Heart left ventricle (tissue), 16 donors: Measurements from ENCODE around the gene PRKCA. TPM values are rescaled to one million over a fixed set of nuclear protein-coding genes. Genes with fewer than 3 reads are reported as not detected.

Experiments
- ATAC-seq, 4 donors: fragments of 200-7000 bp; cut with Tn5 transposase; one replicate each; pipeline ENCODE4 v1.9.1; 2020 to 2022; ENCODE audit warnings: moderate library complexity in 4 of 4, mild to moderate bottlenecking in 3 of 4, moderate number of reproducible peaks in 1 of 4
- DNase-seq, 5 donors: peaks; one replicate each; pipeline ENCODE4 v3.0.0-alpha.2; 2020
- H3K27ac ChIP-seq, 12 donors: fragments of 200-600 bp; sonication (generic) in 4 of 12; one replicate each; pipeline versions ENCODE4 v1.5.0 to v1.8.0; 2016 to 2022; ENCODE audit warnings: mild to moderate bottlenecking in 2 of 12
- H3K27me3 ChIP-seq, 9 donors: fragments of 200-600 bp; sonication (generic) in 2 of 9; one replicate each; pipeline versions ENCODE4 v1.5.1 to v1.8.0; 2016 to 2022; ENCODE audit warnings: mild to moderate bottlenecking in 3 of 9
- H3K36me3 ChIP-seq, 9 donors: fragments of 200-600 bp; sonication (generic) in 2 of 9; one replicate each; pipeline versions ENCODE4 v1.5.0 to v1.8.0; 2018 to 2022; ENCODE audit warnings: mild to moderate bottlenecking in 2 of 9
- H3K4me1 ChIP-seq, 12 donors: fragments of 200-600 bp; sonication (generic) in 4 of 12; one replicate each; pipeline versions ENCODE4 v1.5.0 to v1.8.0; 2016 to 2022; ENCODE audit warnings: mild to moderate bottlenecking in 3 of 12
- H3K4me3 ChIP-seq, 12 donors: fragments of 200-600 bp; sonication (generic) in 4 of 12; one replicate each; pipeline versions ENCODE4 v1.5.0 to v1.8.0; 2017 to 2022; ENCODE audit warnings: mild to moderate bottlenecking in 9 of 12, moderate library complexity in 4 of 12
- H3K9me3 ChIP-seq, 12 donors: fragments of 200-600 bp; sonication (generic) in 4 of 12; one replicate each; pipeline versions ENCODE4 v1.5.0 to v1.8.0; 2016 to 2022; ENCODE audit warnings: mild to moderate bottlenecking in 1 of 12
- POLR2A ChIP-seq, 2 donors: fragments of 450-650 bp; IDR thresholded peaks; one replicate each; pipeline ENCODE4 v1.6.1; 2017; ENCODE audit warnings: antibody characterized with exemption in 2 of 2, mild to moderate bottlenecking in 2 of 2, moderate library complexity in 2 of 2
- WGBS, 4 donors: extraction: QIAGEN DNeasy Blood & Tissue Kit in 2 of 4; methylation state at CpG; one replicate each; pipeline versions ENCODE4 v1.1.5 to v1.1.7; 2013 to 2018; 5-methylcytosine and 5-hydroxymethylcytosine counted together
- intact Hi-C, 10 donors: fragments of 100-400 bp; cut with DNase I; formaldehyde crosslinking; loops; one replicate each; pipeline versions ENCODE4 v1.11.1 to v1.14.2; 2022
- polyA plus RNA-seq, 2 donors: library from polyadenylated mRNA; stranded (reverse); fragments of 200-250 nt; gene quantifications; one replicate each; pipeline ENCODE4 v1.2.3, GENCODE V29; 2013
- total RNA-seq, 9 donors: library from RNA; depleted of rRNA in 2 of 9; stranded (reverse); fragments of >200 nt in 2 of 9; fragmentation: NEBNext Ultra II Directional in 3 of 9; extraction: Animal tissue kit (Norgen Biotek cat#: 25700) in 3 of 9; gene quantifications; one replicate each; pipeline versions ENCODE4 v1.1.0 to v1.2.4, GENCODE V29; 2016 to 2023
- TF ChIP-seq, protein P1 (sequence below), 12 donors: fragments of 200-600 bp; sonication (generic) in 4 of 12; IDR thresholded peaks; one replicate each; pipeline versions ENCODE4 v1.5.0 to v1.8.0; 2018 to 2022; ENCODE audit warnings: antibody characterized with exemption in 12 of 12, mild to moderate bottlenecking in 5 of 12
- donor health status: ischemic (EF 13 %, LVEDD 7.1; RV severe dilation, severe dysfunction).
- donor health status: healthy with polysubstance abuse.
- donor health status: DM: no; HTN: yes; CAD: no.
- donor health status: DM: no; HTN: no; CAD: no.
- donor health status: ischemic (EF 25% LVEDD 6.9; RV normal size, moderate dysfunction).
- donor health status: ischemic (EF 25% LVEDD 5.7; RV mildly dilated, moderate dysfunction).
- donor health status: healthy.
- donor health status: DM: yes; HTN: yes; CAD: no.
- donor health status: ischemic (EF 35%, LVEDD 5.7; RV mildly dilated, moderate dysfunction).
- donor health status: nonischemic (EF 11% LVEDD 7.7; RV severe dilation, severe dysfunction).
- donor health status: DM: yes; HTN: yes; CAD: no.
- donor health status: PGD.
- donor health status: ischemic (EF 29% LVEDD 5.4; RV normal size, mild dysfunction).
- donor health status: nonischemic (EF 23%, LVEDD 6.1; RV moderate dilation, normal function).

Gene PRKCA
- total and polyA plus RNA-seq, 11 donors: 3.4 to 26.8 (median 11.4) TPM

DNA sequence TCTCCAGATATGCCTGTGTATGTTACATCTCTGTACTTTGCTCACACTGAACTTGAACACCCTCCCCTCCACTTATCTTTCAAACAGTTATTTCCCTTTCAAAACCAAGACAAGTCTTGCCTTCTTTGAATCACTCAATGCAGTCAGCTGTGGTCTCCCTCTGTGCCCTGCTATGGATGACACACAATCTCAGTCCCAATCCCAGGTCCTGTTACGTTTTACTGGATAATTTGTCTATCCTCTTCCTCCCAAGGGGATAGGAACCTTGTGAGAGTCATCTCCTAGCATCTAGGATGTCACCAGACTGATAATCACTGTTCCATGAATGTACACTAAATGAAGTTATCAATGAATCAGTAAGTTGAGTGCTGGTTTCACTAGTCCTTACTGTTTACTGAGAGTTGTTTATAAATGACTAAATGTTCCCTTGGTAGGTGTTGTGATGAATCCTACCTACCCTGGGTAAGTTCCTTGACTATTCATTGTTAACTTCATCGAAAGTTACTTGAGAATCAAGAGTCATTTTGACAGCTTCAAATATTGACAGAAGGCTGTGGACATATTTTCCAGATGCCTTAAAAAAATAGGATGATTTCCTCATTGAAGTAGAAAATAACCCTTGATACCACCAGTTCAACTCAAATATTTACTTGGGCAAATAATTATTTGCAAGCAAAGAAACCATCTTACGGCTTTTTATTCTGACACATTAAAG lies 244.9 kb downstream of the PRKCA start:
- 79 to 87% (median 82%) methylated on average over 3 of the region's 3 CpGs for WGBS, 4 donors

DNA sequence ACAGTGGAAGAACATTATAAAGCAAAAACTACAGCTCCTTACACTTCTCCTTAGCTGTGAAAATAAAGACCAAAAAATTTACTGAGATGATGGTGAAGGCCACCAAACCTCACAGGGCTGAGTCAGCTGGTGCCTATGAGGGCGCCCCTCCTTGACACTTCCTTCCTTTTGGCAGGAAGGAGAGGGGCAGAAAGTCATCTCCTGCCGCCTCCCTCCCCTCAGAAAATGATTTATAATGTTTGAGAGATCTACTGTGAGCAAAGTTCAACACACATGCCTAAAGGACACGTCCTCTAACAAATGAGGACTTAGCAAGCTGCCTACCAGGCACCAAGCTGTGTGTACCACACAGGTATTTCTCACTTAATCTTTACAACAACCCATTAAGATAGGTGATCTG lies 245.7 kb downstream of the PRKCA start:
- Histone ChIP-seq H3K4me1 (peaks cover 0 to 13% (median 0%) of the 10 kb centered on the region in 12 donors), H3K36me3 (no peaks in the 10 kb centered on the region), H3K27me3 (no peaks in the 10 kb centered on the region), H3K9me3 (peaks cover 0 to 21% (median 0%) of the 10 kb centered on the region in 12 donors), H3K4me3 (no peak overlapping the region), H3K27ac (peak overlapping the region in 1 of 12 donors; percentile 21)
- intact Hi-C loops: no loop called here
- TF ChIP-seq POLR2A (IDR thresholded peaks at IDR 0.05): no peak
- TF ChIP-seq, protein P1, sequence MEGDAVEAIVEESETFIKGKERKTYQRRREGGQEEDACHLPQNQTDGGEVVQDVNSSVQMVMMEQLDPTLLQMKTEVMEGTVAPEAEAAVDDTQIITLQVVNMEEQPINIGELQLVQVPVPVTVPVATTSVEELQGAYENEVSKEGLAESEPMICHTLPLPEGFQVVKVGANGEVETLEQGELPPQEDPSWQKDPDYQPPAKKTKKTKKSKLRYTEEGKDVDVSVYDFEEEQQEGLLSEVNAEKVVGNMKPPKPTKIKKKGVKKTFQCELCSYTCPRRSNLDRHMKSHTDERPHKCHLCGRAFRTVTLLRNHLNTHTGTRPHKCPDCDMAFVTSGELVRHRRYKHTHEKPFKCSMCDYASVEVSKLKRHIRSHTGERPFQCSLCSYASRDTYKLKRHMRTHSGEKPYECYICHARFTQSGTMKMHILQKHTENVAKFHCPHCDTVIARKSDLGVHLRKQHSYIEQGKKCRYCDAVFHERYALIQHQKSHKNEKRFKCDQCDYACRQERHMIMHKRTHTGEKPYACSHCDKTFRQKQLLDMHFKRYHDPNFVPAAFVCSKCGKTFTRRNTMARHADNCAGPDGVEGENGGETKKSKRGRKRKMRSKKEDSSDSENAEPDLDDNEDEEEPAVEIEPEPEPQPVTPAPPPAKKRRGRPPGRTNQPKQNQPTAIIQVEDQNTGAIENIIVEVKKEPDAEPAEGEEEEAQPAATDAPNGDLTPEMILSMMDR (IDR thresholded peaks at IDR 0.05): no peak
- no peak for ATAC-seq
- WGBS, 4 donors: 57 to 74% (median 72%) methylated on average over 3 of the region's 3 CpGs
- no peak for DNase-seq

More for the DNA sequence above, 244.9 kb downstream of the PRKCA start:
- Histone ChIP-seq H3K27me3 (no peaks in the 10 kb centered on the region), H3K4me3 (no peak overlapping the region), H3K4me1 (peaks cover 0 to 21% (median under 1%) of the 10 kb centered on the region in 12 donors), H3K27ac (peak overlapping the region in 1 of 12 donors; percentile 21), H3K36me3 (no peaks in the 10 kb centered on the region), H3K9me3 (peaks cover 0 to 19% (median 0%) of the 10 kb centered on the region in 12 donors)
- ATAC-seq: no peak
- TF ChIP-seq, protein P1 (IDR thresholded peaks at IDR 0.05): no peak
- no peak for TF ChIP-seq POLR2A (IDR thresholded peaks at IDR 0.05)
- no peak for DNase-seq
- intact Hi-C loops: no loop called here

DNA sequence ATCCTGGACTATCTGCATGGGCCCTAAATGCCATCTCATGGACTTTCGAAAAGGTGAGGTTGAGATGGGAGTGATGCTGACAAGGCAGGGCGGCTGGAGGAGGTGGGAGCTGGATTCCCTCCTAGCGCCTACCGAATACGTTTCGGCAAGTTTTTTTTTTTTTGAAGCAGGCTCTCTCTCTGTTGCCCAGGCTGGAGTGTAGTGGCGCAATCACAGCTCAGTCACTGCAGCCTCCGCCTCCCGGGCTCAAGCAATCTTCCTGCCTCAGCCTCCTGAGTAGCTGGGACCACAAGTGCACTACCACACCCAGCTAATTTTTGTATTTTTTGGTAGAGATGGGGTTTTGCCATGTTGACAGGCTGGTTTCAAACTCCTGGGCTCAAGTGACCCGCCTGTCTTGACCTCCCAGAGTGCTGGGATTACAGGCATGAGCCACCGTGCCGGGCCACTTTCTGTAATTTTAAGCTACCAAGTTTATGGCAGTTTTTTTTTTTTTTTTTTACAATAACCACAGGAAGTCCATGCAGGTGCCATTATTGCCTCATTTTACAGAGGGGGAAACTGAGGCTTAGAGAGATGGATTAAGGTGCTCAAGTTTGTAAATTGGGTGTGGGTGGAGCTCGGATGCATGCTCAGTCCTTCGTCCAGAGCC lies 246.4 kb downstream of the PRKCA start:
- H3K27me3 ChIP-seq: no peaks in the 10 kb centered on the region
- H3K36me3 ChIP-seq: no peaks in the 10 kb centered on the region
- peaks cover 0 to 13% (median 0%) of the 10 kb centered on the region in 12 donors for H3K4me1 ChIP-seq
- TF ChIP-seq POLR2A (IDR thresholded peaks at IDR 0.05): no peak
- TF ChIP-seq, protein P1 (IDR thresholded peaks at IDR 0.05): no peak
- intact Hi-C loops: no loop called here
- no peak for DNase-seq
- H3K4me3 ChIP-seq: no peak overlapping the region
- 90 to 94% (median 93%) methylated on average over 14 of the region's 14 CpGs for WGBS, 4 donors
- no peak overlapping the region for H3K27ac ChIP-seq
- no peak for ATAC-seq
- peaks cover 0 to 21% (median 0%) of the 10 kb centered on the region in 12 donors for H3K9me3 ChIP-seq

DNA sequence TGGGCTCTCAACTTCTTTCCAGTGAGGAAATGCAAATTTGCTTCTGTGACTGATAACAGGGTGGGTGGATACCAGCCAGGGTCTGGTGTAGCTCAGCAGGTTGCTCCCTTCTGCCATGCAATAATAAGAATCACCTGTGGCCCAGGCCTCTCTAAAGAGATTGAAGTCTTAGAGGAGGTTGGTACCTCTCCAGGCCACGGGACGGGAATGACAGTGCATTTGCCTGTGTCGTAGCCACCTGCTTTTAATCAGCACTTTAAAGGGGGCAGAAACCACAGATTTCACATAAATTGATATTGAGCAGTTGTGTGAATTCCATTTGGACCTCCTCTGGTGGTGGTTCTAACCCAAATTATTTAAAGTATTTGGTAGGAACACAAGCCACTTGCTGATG lies 246.9 kb downstream of the PRKCA start:
- TF ChIP-seq, protein P1 (IDR thresholded peaks at IDR 0.05): no peak
- TF ChIP-seq POLR2A (IDR thresholded peaks at IDR 0.05): no peak
- H3K4me1 ChIP-seq: peaks cover 0 to 13% (median 0%) of the 10 kb centered on the region in 12 donors
- intact Hi-C loops: no loop called here
- DNase-seq (no peak), ATAC-seq (no peak)
- H3K36me3 ChIP-seq: no peaks in the 10 kb centered on the region
- H3K4me3 ChIP-seq: no peak overlapping the region
- no peaks in the 10 kb centered on the region for H3K27me3 ChIP-seq
- WGBS, 4 donors: 84 to 97% (median 91%) methylated on average over 3 of the region's 3 CpGs
- peaks cover 0 to 21% (median 0%) of the 10 kb centered on the region in 12 donors for H3K9me3 ChIP-seq
- H3K27ac ChIP-seq: no peak overlapping the region
